PC-3 (cell line): ENCODE data around the gene MANSC1.

Experiments
- EZH2 ChIP-seq: fragments of 300-600 bp; sonication (generic); IDR thresholded peaks from one replicate; pipeline ENCODE4 v1.6.1; 2017; ENCODE audit warnings: antibody characterized with exemption, mild to moderate bottlenecking, low read length; ENCODE audit not compliant: unreplicated experiment
- TF ChIP-seq, protein P1 (sequence below): fragments of 300-600 bp; sonication (generic); conservative IDR thresholded peaks from 2 replicates; pipeline ENCODE4 v1.5.1; 2017; ENCODE audit warnings: antibody characterized with exemption, low read depth, mild to moderate bottlenecking, low read length

DNA sequence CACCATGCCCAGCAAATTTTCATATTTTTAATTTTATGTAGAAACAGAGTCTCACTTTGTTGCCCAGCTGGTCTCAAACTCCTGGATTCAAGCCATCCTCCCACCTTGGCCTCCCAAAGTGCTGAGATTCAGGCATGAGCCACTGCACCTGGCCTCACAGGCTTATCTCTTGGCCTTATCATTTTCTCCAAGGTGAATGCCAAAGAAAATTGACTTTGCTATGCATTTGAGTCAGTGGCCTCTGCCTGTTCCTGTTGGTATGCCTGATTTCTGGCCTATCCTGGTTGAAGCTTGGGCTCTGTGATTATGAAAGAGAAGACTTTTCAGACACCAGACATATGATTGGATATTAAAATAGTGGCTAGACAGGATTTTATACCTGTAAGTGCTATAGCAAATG lies 34.2 kb downstream of the MANSC1 start:
- TF ChIP-seq, protein P1, sequence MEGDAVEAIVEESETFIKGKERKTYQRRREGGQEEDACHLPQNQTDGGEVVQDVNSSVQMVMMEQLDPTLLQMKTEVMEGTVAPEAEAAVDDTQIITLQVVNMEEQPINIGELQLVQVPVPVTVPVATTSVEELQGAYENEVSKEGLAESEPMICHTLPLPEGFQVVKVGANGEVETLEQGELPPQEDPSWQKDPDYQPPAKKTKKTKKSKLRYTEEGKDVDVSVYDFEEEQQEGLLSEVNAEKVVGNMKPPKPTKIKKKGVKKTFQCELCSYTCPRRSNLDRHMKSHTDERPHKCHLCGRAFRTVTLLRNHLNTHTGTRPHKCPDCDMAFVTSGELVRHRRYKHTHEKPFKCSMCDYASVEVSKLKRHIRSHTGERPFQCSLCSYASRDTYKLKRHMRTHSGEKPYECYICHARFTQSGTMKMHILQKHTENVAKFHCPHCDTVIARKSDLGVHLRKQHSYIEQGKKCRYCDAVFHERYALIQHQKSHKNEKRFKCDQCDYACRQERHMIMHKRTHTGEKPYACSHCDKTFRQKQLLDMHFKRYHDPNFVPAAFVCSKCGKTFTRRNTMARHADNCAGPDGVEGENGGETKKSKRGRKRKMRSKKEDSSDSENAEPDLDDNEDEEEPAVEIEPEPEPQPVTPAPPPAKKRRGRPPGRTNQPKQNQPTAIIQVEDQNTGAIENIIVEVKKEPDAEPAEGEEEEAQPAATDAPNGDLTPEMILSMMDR: no peak
- no peak for TF ChIP-seq EZH2
